Kidney (tissue), 22 donors: ENCODE results near the gene GRK4. TPM values are rescaled to one million over a fixed set of nuclear protein-coding genes. Genes with fewer than 3 reads are reported as not detected.
"Not testable (repeated sequence)": the region's sequence is repeated elsewhere in the genome, so short reads cannot be mapped to it uniquely, and the experiment has no call there.

ENCODE experiments used
- DNase-seq, 5 donors: peaks; one replicate each; pipeline ENCODE4 v3.0.0-alpha.2; 2013 to 2020
- FAIRE-seq: peaks from 2 replicates; lab custom pipeline; 2012; peaks lifted over from hg19 to GRCh38; lab: Jason Lieb, UNC
- H3K27ac ChIP-seq, 2 donors: one replicate each; pipeline ENCODE4 v1.7.0; 2013; ENCODE audit warnings: low read depth in 2 of 2, low read length in 2 of 2, inconsistent platforms in 1 of 2
- H3K27me3 ChIP-seq: one replicate; pipeline ENCODE4 v1.7.1; 2013; ENCODE audit warnings: low read length, inconsistent platforms; ENCODE audit not compliant: control insufficient read depth, insufficient read depth
- H3K36me3 ChIP-seq, 3 donors: one replicate each; pipeline versions ENCODE4 v1.7.0 to v1.7.1; 2013; ENCODE audit warnings: low read length in 3 of 3, control low read depth in 1 of 3, inconsistent platforms in 1 of 3; ENCODE audit not compliant: insufficient read depth in 3 of 3, control insufficient read depth in 2 of 3
- H3K4me1 ChIP-seq, 3 donors: one replicate each; pipeline versions ENCODE4 v1.7.0 to v1.7.1; 2013; ENCODE audit warnings: low read length in 3 of 3, inconsistent platforms in 1 of 3, low read depth in 1 of 3; ENCODE audit not compliant: control insufficient read depth in 2 of 3, insufficient read depth in 2 of 3
- H3K4me3 ChIP-seq, 3 donors: one replicate each; pipeline versions ENCODE4 v1.7.0 to v1.8.1; 2013; ENCODE audit warnings: low read length in 3 of 3, control low read depth in 1 of 3, inconsistent platforms in 1 of 3
- H3K9ac ChIP-seq, 3 donors: one replicate each; pipeline versions ENCODE4 v1.7.0 to v1.7.1; 2013; ENCODE audit warnings: low read length in 3 of 3, control low read depth in 1 of 3, inconsistent platforms in 1 of 3
- H3K9me3 ChIP-seq, 3 donors: one replicate each; pipeline versions ENCODE4 v1.7.0 to v1.7.1; 2013; ENCODE audit warnings: low read length in 3 of 3, control low read depth in 1 of 3, inconsistent platforms in 1 of 3; ENCODE audit not compliant: control insufficient read depth in 2 of 3, insufficient read depth in 1 of 3
- CTCF ChIP-seq: IDR thresholded peaks from 3 replicates; pipeline ENCODE4 v1.5.1; 2012; ENCODE audit warnings: mild to moderate bottlenecking, moderate library complexity, borderline replicate concordance; ENCODE audit not compliant: insufficient read depth; ENCODE audit errors: extremely low read depth
- intact Hi-C: fragments of 100-400 bp; cut with DNase I; formaldehyde crosslinking; loops from one replicate; pipeline ENCODE4 v1.11.1; 2022
- long read RNA-seq, 10 donors: library from polyadenylated mRNA in 1 of 10; unstranded in 1 of 10; transcript quantifications; one replicate each; pipeline ENCODE4 v2.0.0 and lab custom pipeline, GENCODE V29; 2021 to 2026
- polyA plus RNA-seq: library from polyadenylated mRNA; stranded (reverse); fragments of 350-450 nt; fragmentation: Illumina TruSeq; extraction: RNeasy Lipid Tissue Mini Kit (QIAGEN cat#74804); gene quantifications from one replicate; pipeline ENCODE4 v1.2.3, GENCODE V29; 2014; ENCODE audit warnings: low read depth, low replicate concordance; ENCODE audit not compliant: insufficient read depth
- total RNA-seq: library from RNA; stranded (reverse); fragmentation: NEBNext Ultra II Directional; extraction: Animal tissue kit (Norgen Biotek cat#: 25700); gene quantifications from one replicate; pipeline ENCODE4 v1.2.1, GENCODE V29; 2021
- donor health status: control.
- donor health status: control.
- donor health status: control.
- donor health status: control.
- donor health status: control.
- donor health status: DM: yes; HTN: yes; CAD: no.
- donor health status: Normal renal cell carcinoma (clear cell type).

The GRK4 gene
- total RNA-seq: 4.3 TPM
- 4.3 TPM for polyA plus RNA-seq
- long read RNA-seq, donor 1, partial matches to known transcripts: 0 of 2 reads
- long read RNA-seq, donor 1, other reads (novel, unspliced or antisense): 0 of 2 reads
- long read RNA-seq, donor 2, partial matches to known transcripts: 0 of 1 reads
- long read RNA-seq, donor 2, other reads (novel, unspliced or antisense): 0 of 1 reads
- long read RNA-seq, donor 3, partial matches to known transcripts: 0 of 2 reads
- long read RNA-seq, donor 3, other reads (novel, unspliced or antisense): 0 of 2 reads
- long read RNA-seq, donor 4, partial matches to known transcripts: 0 of 1 reads
- long read RNA-seq, donor 4, other reads (novel, unspliced or antisense): 0 of 1 reads
- long read RNA-seq, donor 5: 0 reads
- long read RNA-seq, donor 6: 0 reads
- long read RNA-seq, donor 7, partial matches to known transcripts: 0 of 6 reads
- long read RNA-seq, donor 7, other reads (novel, unspliced or antisense): 4 of 6 reads
- long read RNA-seq, donor 8, partial matches to known transcripts: 0 of 1 reads
- long read RNA-seq, donor 8, other reads (novel, unspliced or antisense): 0 of 1 reads
- long read RNA-seq, donor 9, partial matches to known transcripts: 0 of 1 reads
- long read RNA-seq, donor 9, other reads (novel, unspliced or antisense): 0 of 1 reads
- long read RNA-seq, donor 10, partial matches to known transcripts: 0 of 1 reads
- long read RNA-seq, donor 10, other reads (novel, unspliced or antisense): 0 of 1 reads

- Histone ChIP-seq H3K27me3 (no peaks in the 10 kb centered on the region), H3K36me3 (no peaks in the 10 kb centered on the region), H3K4me3 (peak within 1 kb of the TSS; percentile 74 to 78 (median 78)), H3K9ac (peak within 1 kb of the TSS; percentile 62 to 84 (median 76)), H3K4me1 (peaks cover 0 to 19% (median 7%) of the 10 kb centered on the region in 3 donors), H3K27ac (peak within 1 kb of the TSS; percentile 72 to 86), H3K9me3 (no peaks in the 10 kb centered on the region)
- DNase-seq (peak; percentile 97 to 99 (median 99)), FAIRE-seq (no peak)
- no peak for TF ChIP-seq CTCF
- intact Hi-C loops: no loop called here
These were observed at the start of gene GRK4, which contains the start of gene NOP14 for GRCh38 chr4:2963175-2963965. GRK4 (plus strand) TSS chr4:2963571; CDS start chr4:2964071, 500 bp downstream. NOP14 (minus strand) TSS chr4:2963406; CDS start chr4:2963319, 87 bp downstream.

- H3K4me1 ChIP-seq: peaks cover 0 to 2% (median 0%) of the 10 kb centered on the region in 3 donors
- no peaks in the 10 kb centered on the region for H3K27me3 ChIP-seq
- no peak overlapping the region for H3K9ac ChIP-seq
- TF ChIP-seq CTCF: no peak
- peaks cover 8 to 31% (median 24%) of the 10 kb centered on the region in 3 donors for H3K36me3 ChIP-seq
- FAIRE-seq (no peak), DNase-seq (peak in 1 of 5 donors; percentile 54)
- no peak overlapping the region for H3K4me3 ChIP-seq
- no peaks in the 10 kb centered on the region for H3K9me3 ChIP-seq
- intact Hi-C loops: no loop called here
- H3K27ac ChIP-seq: peak overlapping the region; percentile 59 to 65
These were observed 48.9 kb upstream of the GRK4 start for GRCh38 chr4:2914256-2915126.

GRCh38 chr4:2915789-2916188, 47.6 kb upstream of the GRK4 start:
- H3K36me3 ChIP-seq: peaks cover 8 to 24% (median 14%) of the 10 kb centered on the region in 3 donors
- no peak for TF ChIP-seq CTCF
- no peak overlapping the region for H3K9ac ChIP-seq
- DNase-seq: peak in 1 of 5 donors; percentile 11
- peaks cover 0 to 2% (median 0%) of the 10 kb centered on the region in 3 donors for H3K4me1 ChIP-seq
- no peaks in the 10 kb centered on the region for H3K27me3 ChIP-seq
- intact Hi-C loops: no loop called here
- FAIRE-seq: no peak
- H3K9me3 ChIP-seq: no peaks in the 10 kb centered on the region
- H3K4me3 ChIP-seq: no peak overlapping the region
- no peak overlapping the region for H3K27ac ChIP-seq

GRCh38 chr4:2916696-2917095, 46.7 kb upstream of the GRK4 start:
- DNase-seq, H3K4me3 ChIP-seq, H3K9me3 ChIP-seq, H3K9ac ChIP-seq, FAIRE-seq, intact Hi-C loops, H3K27me3 ChIP-seq, H3K4me1 ChIP-seq, H3K27ac ChIP-seq: not testable (repeated sequence)
- H3K36me3 ChIP-seq: peaks cover 4 to 19% (median 8%) of the 10 kb centered on the region in 3 donors
